ENCODE results near the gene PKDREJ. TPM values are rescaled to one million over a fixed set of nuclear protein-coding genes. Genes with fewer than 3 reads are reported as not detected.

The PKDREJ gene
- total and polyA plus RNA-seq, 4 donors = 0.02 to 0.06 (median 0.03) TPM

DNA sequence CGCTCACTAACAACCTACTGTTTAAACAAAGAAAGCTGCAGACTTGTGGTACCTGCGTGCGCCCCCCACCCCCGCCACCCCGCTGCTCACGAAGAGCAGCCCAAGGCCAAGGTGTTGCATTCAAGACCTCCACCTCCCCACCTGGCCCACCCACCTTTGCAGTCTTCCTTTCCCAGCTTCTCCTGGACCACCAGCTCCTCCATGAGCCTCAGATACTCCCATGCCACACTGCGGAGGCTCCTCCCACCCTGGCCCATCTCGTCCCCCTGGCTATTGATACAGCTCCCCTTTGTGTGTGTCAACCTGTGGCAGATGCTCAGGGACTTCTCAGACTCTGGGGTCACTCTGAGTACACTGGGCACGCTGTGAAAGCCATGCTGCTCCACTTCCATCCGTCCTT is 17.0 kb downstream of the PKDREJ start:
- H3K27ac ChIP-seq (ENCODE audit: low read depth in 1 of 2, low read length in 1 of 2) = peak overlapping the region in 1 of 2 donors; percentile 64
- WGBS, 2 donors = 95 to 98% methylated on average over 10 of the region's 10 CpGs
- no peaks in the 10 kb centered on the region for H3K9me3 ChIP-seq (ENCODE audit: control insufficient read depth in 4 of 4, insufficient read depth in 3 of 4, low read length in 3 of 4)
- H3K4me1 ChIP-seq (ENCODE audit: control insufficient read depth in 5 of 5, insufficient read depth in 5 of 5, low read length in 5 of 5) = peaks cover 2 to 23% (median 5%) of the 10 kb centered on the region in 5 donors
- ATAC-seq (ENCODE audit: insufficient read depth, low FRiP score) (no peak), DNase-seq (no peak)
- no peaks in the 10 kb centered on the region for H3K27me3 ChIP-seq (ENCODE audit: control insufficient read depth in 3 of 3, insufficient read depth in 3 of 3, low read length in 2 of 3)
- H3K36me3 ChIP-seq (ENCODE audit: control insufficient read depth in 4 of 4, insufficient read depth in 4 of 4, low read length in 4 of 4) = peaks cover 0 to 11% (median 8%) of the 10 kb centered on the region in 4 donors
- no peak overlapping the region for H3K4me3 ChIP-seq
- TF ChIP-seq, protein P1, sequence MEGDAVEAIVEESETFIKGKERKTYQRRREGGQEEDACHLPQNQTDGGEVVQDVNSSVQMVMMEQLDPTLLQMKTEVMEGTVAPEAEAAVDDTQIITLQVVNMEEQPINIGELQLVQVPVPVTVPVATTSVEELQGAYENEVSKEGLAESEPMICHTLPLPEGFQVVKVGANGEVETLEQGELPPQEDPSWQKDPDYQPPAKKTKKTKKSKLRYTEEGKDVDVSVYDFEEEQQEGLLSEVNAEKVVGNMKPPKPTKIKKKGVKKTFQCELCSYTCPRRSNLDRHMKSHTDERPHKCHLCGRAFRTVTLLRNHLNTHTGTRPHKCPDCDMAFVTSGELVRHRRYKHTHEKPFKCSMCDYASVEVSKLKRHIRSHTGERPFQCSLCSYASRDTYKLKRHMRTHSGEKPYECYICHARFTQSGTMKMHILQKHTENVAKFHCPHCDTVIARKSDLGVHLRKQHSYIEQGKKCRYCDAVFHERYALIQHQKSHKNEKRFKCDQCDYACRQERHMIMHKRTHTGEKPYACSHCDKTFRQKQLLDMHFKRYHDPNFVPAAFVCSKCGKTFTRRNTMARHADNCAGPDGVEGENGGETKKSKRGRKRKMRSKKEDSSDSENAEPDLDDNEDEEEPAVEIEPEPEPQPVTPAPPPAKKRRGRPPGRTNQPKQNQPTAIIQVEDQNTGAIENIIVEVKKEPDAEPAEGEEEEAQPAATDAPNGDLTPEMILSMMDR (IDR thresholded peaks at IDR 0.05; ENCODE audit: control extremely low read depth, extremely low read depth) = no peak
- no peak overlapping the region for H3K9ac ChIP-seq (ENCODE audit: insufficient read depth in 1 of 2, low read length in 2 of 2)

DNA sequence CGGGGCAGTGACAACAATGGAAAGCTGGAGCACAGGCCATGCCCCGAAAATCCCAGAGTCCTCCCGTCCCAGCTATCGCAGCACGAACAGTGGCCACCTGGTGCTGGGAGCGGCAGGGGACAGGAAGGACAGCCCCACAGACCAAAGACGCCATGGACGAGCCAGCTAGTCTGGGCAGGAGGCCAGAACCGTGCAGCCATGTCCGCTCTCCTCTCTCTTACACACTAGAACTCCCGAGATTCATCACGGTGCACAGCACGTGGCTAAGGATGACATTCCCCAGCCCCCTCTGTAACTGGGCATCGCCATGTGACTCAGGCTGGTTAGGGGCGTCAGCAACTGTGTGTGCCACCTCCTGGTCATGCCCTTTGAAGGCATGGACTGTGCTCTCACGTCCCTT is 17.6 kb downstream of the PKDREJ start:
- no peak for ATAC-seq (ENCODE audit: insufficient read depth, low FRiP score)
- peaks cover 2 to 16% (median 5%) of the 10 kb centered on the region in 5 donors for H3K4me1 ChIP-seq (ENCODE audit: control insufficient read depth in 5 of 5, insufficient read depth in 5 of 5, low read length in 5 of 5)
- H3K4me3 ChIP-seq = no peak overlapping the region
- H3K9ac ChIP-seq (ENCODE audit: insufficient read depth in 1 of 2, low read length in 2 of 2) = no peak overlapping the region
- H3K9me3 ChIP-seq (ENCODE audit: control insufficient read depth in 4 of 4, insufficient read depth in 3 of 4, low read length in 3 of 4) = no peaks in the 10 kb centered on the region
- H3K27me3 ChIP-seq (ENCODE audit: control insufficient read depth in 3 of 3, insufficient read depth in 3 of 3, low read length in 2 of 3) = no peaks in the 10 kb centered on the region
- peak; percentile 59 to 84 (median 73) for DNase-seq
- TF ChIP-seq, protein P1 (IDR thresholded peaks at IDR 0.05; ENCODE audit: control extremely low read depth, extremely low read depth) = no peak
- H3K36me3 ChIP-seq (ENCODE audit: control insufficient read depth in 4 of 4, insufficient read depth in 4 of 4, low read length in 4 of 4) = peaks cover 0 to 11% (median 8%) of the 10 kb centered on the region in 4 donors
- WGBS, 2 donors = 55 to 59% methylated on average over 16 of the region's 16 CpGs
- H3K27ac ChIP-seq (ENCODE audit: low read depth in 1 of 2, low read length in 1 of 2) = peak overlapping the region in 1 of 2 donors; percentile 80

DNA sequence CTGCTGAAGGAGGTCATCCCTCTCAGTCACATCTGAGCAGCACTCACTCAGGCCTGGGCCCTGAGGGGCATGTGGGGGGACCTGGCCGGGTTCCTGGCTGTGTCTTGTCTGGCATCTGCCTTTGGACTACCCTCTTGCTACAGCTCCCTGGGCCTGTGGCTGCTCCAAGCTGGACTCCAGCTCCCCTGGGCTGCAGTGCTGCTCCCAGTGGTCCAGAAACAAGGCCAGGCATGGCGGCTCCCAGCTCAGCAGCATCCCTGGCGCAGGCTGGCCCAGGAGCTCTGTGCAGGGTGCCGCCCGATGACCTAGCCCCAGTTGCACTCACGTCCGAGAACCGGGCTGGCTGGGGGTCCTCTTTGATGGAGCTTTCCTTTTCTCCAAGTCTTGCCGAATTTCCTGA is 18.4 kb downstream of the PKDREJ start:
- no peak for ATAC-seq (ENCODE audit: insufficient read depth, low FRiP score)
- DNase-seq = no peak
- no peaks in the 10 kb centered on the region for H3K27me3 ChIP-seq (ENCODE audit: control insufficient read depth in 3 of 3, insufficient read depth in 3 of 3, low read length in 2 of 3)
- peaks cover 0 to 11% (median 8%) of the 10 kb centered on the region in 4 donors for H3K36me3 ChIP-seq (ENCODE audit: control insufficient read depth in 4 of 4, insufficient read depth in 4 of 4, low read length in 4 of 4)
- H3K9ac ChIP-seq (ENCODE audit: insufficient read depth in 1 of 2, low read length in 2 of 2) = no peak overlapping the region
- H3K27ac ChIP-seq (ENCODE audit: low read depth in 1 of 2, low read length in 1 of 2) = peak overlapping the region in 1 of 2 donors; percentile 80
- TF ChIP-seq, protein P1 (IDR thresholded peaks at IDR 0.05; ENCODE audit: control extremely low read depth, extremely low read depth) = no peak
- WGBS, 2 donors = 94 to 95% methylated on average over 9 of the region's 9 CpGs
- H3K4me1 ChIP-seq (ENCODE audit: control insufficient read depth in 5 of 5, insufficient read depth in 5 of 5, low read length in 5 of 5) = peaks cover 2 to 16% (median 5%) of the 10 kb centered on the region in 5 donors
- H3K9me3 ChIP-seq (ENCODE audit: control insufficient read depth in 4 of 4, insufficient read depth in 3 of 4, low read length in 3 of 4) = no peaks in the 10 kb centered on the region
- no peak overlapping the region for H3K4me3 ChIP-seq

DNA sequence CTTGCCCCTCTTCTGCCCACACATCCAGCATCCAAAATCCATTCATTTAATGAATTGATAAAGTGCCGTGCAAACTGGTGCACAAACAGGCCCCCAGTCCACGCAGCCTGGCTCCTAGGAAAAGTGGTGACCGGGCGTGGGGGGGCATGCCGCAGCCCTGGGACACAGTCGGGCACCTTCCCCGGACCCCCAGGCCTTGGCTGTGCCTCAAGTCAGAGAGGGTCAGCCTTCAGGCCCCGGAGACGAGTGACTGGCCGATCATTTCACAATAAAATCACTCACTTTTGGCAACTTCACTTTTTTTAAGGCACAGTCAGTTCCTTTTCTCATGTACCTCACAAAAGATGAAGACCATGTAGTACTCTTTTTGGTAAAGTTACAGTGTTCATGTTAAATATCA is 21.1 kb downstream of the PKDREJ start:
- DNase-seq (no peak), ATAC-seq (ENCODE audit: insufficient read depth, low FRiP score) (no peak)
- H3K27me3 ChIP-seq (ENCODE audit: control insufficient read depth in 3 of 3, insufficient read depth in 3 of 3, low read length in 2 of 3) = no peaks in the 10 kb centered on the region
- WGBS, 2 donors = 66 to 79% methylated on average over 10 of the region's 10 CpGs
- peaks cover 2 to 12% (median 5%) of the 10 kb centered on the region in 5 donors for H3K4me1 ChIP-seq (ENCODE audit: control insufficient read depth in 5 of 5, insufficient read depth in 5 of 5, low read length in 5 of 5)
- H3K36me3 ChIP-seq (ENCODE audit: control insufficient read depth in 4 of 4, insufficient read depth in 4 of 4, low read length in 4 of 4) = peaks cover 5 to 20% (median 12%) of the 10 kb centered on the region in 4 donors
- no peaks in the 10 kb centered on the region for H3K9me3 ChIP-seq (ENCODE audit: control insufficient read depth in 4 of 4, insufficient read depth in 3 of 4, low read length in 3 of 4)
- TF ChIP-seq, protein P1 (IDR thresholded peaks at IDR 0.05; ENCODE audit: control extremely low read depth, extremely low read depth) = no peak
- peak overlapping the region in 1 of 2 donors; percentile 4 for H3K27ac ChIP-seq (ENCODE audit: low read depth in 1 of 2, low read length in 1 of 2)
- H3K4me3 ChIP-seq = no peak overlapping the region
- H3K9ac ChIP-seq (ENCODE audit: insufficient read depth in 1 of 2, low read length in 2 of 2) = no peak overlapping the region

Measured in lung (tissue), 12 donors.